Neural progenitor cell (in vitro differentiated cells): ENCODE results near the gene MXRA8. TPM values are rescaled to one million over a fixed set of nuclear protein-coding genes. Genes with fewer than 3 reads are reported as not detected.

ENCODE experiments used
- DNase-seq: peaks from one replicate; pipeline ENCODE4 v3.0.0-alpha.2; 2016; ENCODE audit warnings: low spot score
- H2AFZ ChIP-seq: fragments of 200-600 bp; sonication (generic); replicated peaks from 2 replicates; pipeline ENCODE4 v1.6.1; 2016; ENCODE audit warnings: antibody characterized with exemption
- H3F3A ChIP-seq: fragments of 200-600 bp; sonication (generic); 2 replicates; pipeline ENCODE4 v1.6.1; 2016; ENCODE audit warnings: antibody characterized with exemption, low read depth
- H3K27ac ChIP-seq: fragments of 200-600 bp; sonication (generic); 2 replicates; pipeline ENCODE4 v1.5.1; 2016; ENCODE audit warnings: mild to moderate bottlenecking
- H3K27me3 ChIP-seq: fragments of 200-600 bp; sonication (generic); 2 replicates; pipeline ENCODE4 v1.6.1; 2016; ENCODE audit warnings: mild to moderate bottlenecking, moderate library complexity
- H3K36me3 ChIP-seq: fragments of 200-600 bp; sonication (generic); 2 replicates; pipeline ENCODE4 v1.5.1; 2016
- H3K4me1 ChIP-seq: fragments of 200-600 bp; sonication (generic); 2 replicates; pipeline ENCODE4 v1.6.1; 2016; ENCODE audit warnings: mixed run types
- H3K4me2 ChIP-seq: fragments of 200-600 bp; sonication (generic); 2 replicates; pipeline ENCODE4 v1.6.1; 2016
- H3K4me3 ChIP-seq: fragments of 200-600 bp; sonication (generic); 2 replicates; pipeline ENCODE4 v1.5.1; 2016
- H3K79me2 ChIP-seq: fragments of 200-600 bp; sonication (generic); 2 replicates; pipeline ENCODE4 v1.6.1; 2016; ENCODE audit warnings: low read depth
- H3K9ac ChIP-seq: fragments of 200-600 bp; sonication (generic); 2 replicates; pipeline ENCODE4 v1.6.1; 2016
- H3K9me3 ChIP-seq: fragments of 200-600 bp; sonication (generic); 2 replicates; pipeline ENCODE4 v1.5.1; 2016; ENCODE audit warnings: low read depth
- H4K20me1 ChIP-seq: fragments of 200-600 bp; sonication (generic); 2 replicates; pipeline ENCODE4 v1.6.1; 2016; ENCODE audit warnings: low read depth
- H3K27ac Mint-ChIP-seq: 3 replicates; pipeline ENCODE4 v1.8.0; 2021; ENCODE audit warnings: mixed read lengths
- H3K27me3 Mint-ChIP-seq: 2 replicates; pipeline ENCODE4 v1.8.0; 2022; ENCODE audit warnings: low read depth, mild to moderate bottlenecking, inconsistent platforms, moderate library complexity, mixed read lengths; ENCODE audit not compliant: insufficient read depth
- H3K36me3 Mint-ChIP-seq: 3 replicates; pipeline ENCODE4 v1.8.0; 2021; ENCODE audit warnings: mixed read lengths
- H3K4me1 Mint-ChIP-seq: 3 replicates; pipeline ENCODE4 v1.8.0; 2021; ENCODE audit warnings: mixed read lengths
- H3K4me3 Mint-ChIP-seq: 3 replicates; pipeline ENCODE4 v1.8.0; 2021; ENCODE audit warnings: mild to moderate bottlenecking, moderate library complexity, mixed read lengths
- H3K9me3 Mint-ChIP-seq: 3 replicates; pipeline ENCODE4 v1.8.0; 2020; ENCODE audit warnings: mixed read lengths
- CTCF ChIP-seq: fragments of 200-600 bp; sonication (generic); IDR thresholded peaks from 2 replicates; pipeline ENCODE4 v1.5.1; 2017; ENCODE audit warnings: antibody characterized with exemption, mild to moderate bottlenecking
- EZH2 ChIP-seq: fragments of 200-600 bp; sonication (generic); IDR thresholded peaks from 2 replicates; pipeline ENCODE4 v1.6.1; 2017; ENCODE audit warnings: antibody characterized with exemption, mild to moderate bottlenecking, moderate library complexity
- EZH2phosphoT487 ChIP-seq: fragments of 200-600 bp; sonication (generic); IDR thresholded peaks from 2 replicates; pipeline ENCODE4 v1.6.1; 2017; ENCODE audit warnings: antibody characterized with exemption
- total RNA-seq: library from RNA; depleted of rRNA; stranded (reverse); fragments of >200 nt; gene quantifications from 2 replicates; pipeline ENCODE4 v1.2.3, GENCODE V29; 2015; ENCODE audit warnings: low replicate concordance

The MXRA8 gene
- total RNA-seq, 1 donor from 2014 or later: 6.8 TPM

GRCh38 chr1:1393428-1393827 is 35.1 kb upstream of the MXRA8 start:
- Histone ChIP-seq H3K4me1 (peaks cover 5% of the 10 kb centered on the region), H2AFZ (no peak overlapping the region), H3F3A (peaks cover 31% of the 10 kb centered on the region), H3K4me3 (no peak overlapping the region), H4K20me1 (peaks cover 10% of the 10 kb centered on the region), H3K27me3 (no peaks in the 10 kb centered on the region), H3K4me2 (no peak overlapping the region), H3K9me3 (no peaks in the 10 kb centered on the region), H3K36me3 (peaks cover 35% of the 10 kb centered on the region), H3K9ac (no peak overlapping the region), H3K79me2 (peaks cover 60% of the 10 kb centered on the region), H3K27ac (no peak overlapping the region)
- H3K4me1 Mint-ChIP-seq: peaks cover 5% of the 10 kb centered on the region
- no peak for DNase-seq
- H3K27ac Mint-ChIP-seq: no peak overlapping the region
- H3K9me3 Mint-ChIP-seq: no peaks in the 10 kb centered on the region
- no peak overlapping the region for H3K4me3 Mint-ChIP-seq
- peaks cover 43% of the 10 kb centered on the region for H3K36me3 Mint-ChIP-seq
- TF ChIP-seq CTCF (no peak), EZH2phosphoT487 (no peak), EZH2 (no peak)
- H3K27me3 Mint-ChIP-seq: peaks cover 4% of the 10 kb centered on the region

- Mint-ChIP-seq H3K4me3 (no peak overlapping the region), H3K27me3 (peaks cover 2% of the 10 kb centered on the region), H3K4me1 (peaks cover under 1% of the 10 kb centered on the region), H3K27ac (no peak overlapping the region), H3K9me3 (no peaks in the 10 kb centered on the region), H3K36me3 (peaks cover 40% of the 10 kb centered on the region)
- no peak overlapping the region for H3K4me2 ChIP-seq
- H3K9ac ChIP-seq: no peak overlapping the region
- H2AFZ ChIP-seq: no peak overlapping the region
- DNase-seq: no peak
- TF ChIP-seq EZH2phosphoT487 (no peak), CTCF (no peak), EZH2 (no peak)
- H3K79me2 ChIP-seq: peaks cover 55% of the 10 kb centered on the region
- peaks cover 10% of the 10 kb centered on the region for H4K20me1 ChIP-seq
- H3K4me3 ChIP-seq: no peak overlapping the region
- H3K36me3 ChIP-seq: peaks cover 35% of the 10 kb centered on the region
- no peaks in the 10 kb centered on the region for H3K27me3 ChIP-seq
- peaks cover 2% of the 10 kb centered on the region for H3K4me1 ChIP-seq
- H3K9me3 ChIP-seq: no peaks in the 10 kb centered on the region
- no peak overlapping the region for H3K27ac ChIP-seq
- H3F3A ChIP-seq: peaks cover 31% of the 10 kb centered on the region
Observed at GRCh38 chr1:1393014-1393413, 34.7 kb upstream of the MXRA8 start.

GRCh38 chr1:1391225-1391624 is 32.9 kb upstream of the MXRA8 start:
- Histone ChIP-seq H4K20me1 (peaks cover 10% of the 10 kb centered on the region), H3K4me3 (no peak overlapping the region), H3K9me3 (no peaks in the 10 kb centered on the region), H3F3A (peaks cover 27% of the 10 kb centered on the region), H3K36me3 (peaks cover 35% of the 10 kb centered on the region), H3K79me2 (peaks cover 38% of the 10 kb centered on the region), H3K4me1 (no peaks in the 10 kb centered on the region), H3K4me2 (no peak overlapping the region), H3K27me3 (no peaks in the 10 kb centered on the region), H2AFZ (no peak overlapping the region), H3K27ac (no peak overlapping the region), H3K9ac (no peak overlapping the region)
- DNase-seq: no peak
- Mint-ChIP-seq H3K9me3 (no peaks in the 10 kb centered on the region), H3K4me3 (no peak overlapping the region), H3K27ac (no peak overlapping the region), H3K4me1 (peaks cover 3% of the 10 kb centered on the region), H3K36me3 (peaks cover 48% of the 10 kb centered on the region), H3K27me3 (peaks cover 2% of the 10 kb centered on the region)
- no peak for TF ChIP-seq EZH2phosphoT487
- TF ChIP-seq CTCF: no peak
- no peak for TF ChIP-seq EZH2
